Tibial nerve (tissue), 4 donors: ENCODE results near the gene SLF2.

Experiments used
- EP300 ChIP-seq, 2 donors: sonication (generic); formaldehyde crosslinking; IDR thresholded peaks; one replicate each; pipeline ENCODE4 v1.6.1; 2017; ENCODE audit warnings: antibody characterized with exemption in 2 of 2, mild to moderate bottlenecking in 1 of 2
- POLR2A ChIP-seq, 2 donors: fragments of 450-650 bp; IDR thresholded peaks; one replicate each; pipeline ENCODE4 v1.6.1; 2017; ENCODE audit warnings: antibody characterized with exemption in 2 of 2, mild to moderate bottlenecking in 2 of 2, moderate library complexity in 2 of 2
- TF ChIP-seq, protein P1 (sequence below), 5 experiments: fragments of 200-600 bp in 3 of 5; fragments of 450-650 bp in 2 of 5; sonication (generic) in 3 of 5; IDR thresholded peaks; one replicate each; pipeline ENCODE4 v1.5.1; 2016 to 2019; ENCODE audit warnings: antibody characterized with exemption in 5 of 5, mild to moderate bottlenecking in 3 of 5, moderate library complexity in 2 of 5

DNA sequence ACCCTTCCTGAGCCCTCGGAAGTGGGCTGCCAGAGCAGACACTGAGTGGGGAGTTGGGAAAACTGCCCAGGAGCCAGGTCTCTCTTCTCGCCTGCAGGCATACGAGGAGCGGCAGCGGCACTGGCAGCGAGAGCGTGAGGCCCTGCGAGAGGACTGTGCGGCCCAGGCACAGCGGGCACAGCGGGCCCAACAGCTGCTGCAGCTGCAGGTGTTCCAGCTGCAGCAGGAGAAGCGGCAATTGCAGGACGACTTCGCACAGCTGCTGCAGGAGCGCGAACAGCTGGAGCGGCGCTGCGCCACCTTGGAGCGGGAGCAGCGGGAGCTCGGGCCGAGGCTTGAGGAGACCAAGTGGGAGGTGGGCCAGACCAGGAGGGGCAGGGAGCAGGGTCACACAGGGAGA is 92.6 kb downstream of the SLF2 start:
- TF ChIP-seq, protein P1, sequence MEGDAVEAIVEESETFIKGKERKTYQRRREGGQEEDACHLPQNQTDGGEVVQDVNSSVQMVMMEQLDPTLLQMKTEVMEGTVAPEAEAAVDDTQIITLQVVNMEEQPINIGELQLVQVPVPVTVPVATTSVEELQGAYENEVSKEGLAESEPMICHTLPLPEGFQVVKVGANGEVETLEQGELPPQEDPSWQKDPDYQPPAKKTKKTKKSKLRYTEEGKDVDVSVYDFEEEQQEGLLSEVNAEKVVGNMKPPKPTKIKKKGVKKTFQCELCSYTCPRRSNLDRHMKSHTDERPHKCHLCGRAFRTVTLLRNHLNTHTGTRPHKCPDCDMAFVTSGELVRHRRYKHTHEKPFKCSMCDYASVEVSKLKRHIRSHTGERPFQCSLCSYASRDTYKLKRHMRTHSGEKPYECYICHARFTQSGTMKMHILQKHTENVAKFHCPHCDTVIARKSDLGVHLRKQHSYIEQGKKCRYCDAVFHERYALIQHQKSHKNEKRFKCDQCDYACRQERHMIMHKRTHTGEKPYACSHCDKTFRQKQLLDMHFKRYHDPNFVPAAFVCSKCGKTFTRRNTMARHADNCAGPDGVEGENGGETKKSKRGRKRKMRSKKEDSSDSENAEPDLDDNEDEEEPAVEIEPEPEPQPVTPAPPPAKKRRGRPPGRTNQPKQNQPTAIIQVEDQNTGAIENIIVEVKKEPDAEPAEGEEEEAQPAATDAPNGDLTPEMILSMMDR (IDR thresholded peaks at IDR 0.05) = no peak
- TF ChIP-seq EP300 (IDR thresholded peaks at IDR 0.05) = no peak
- TF ChIP-seq POLR2A (IDR thresholded peaks at IDR 0.05) = no peak
